Dermis microvascular lymphatic vessel endothelial cell (primary cell): ENCODE results near the gene ANKFY1. TPM values are rescaled to one million over a fixed set of nuclear protein-coding genes. Genes with fewer than 3 reads are reported as not detected.
"Not testable (repeated sequence)": the region's sequence is repeated elsewhere in the genome, so short reads cannot be mapped to it uniquely, and the experiment has no call there.

Source experiments
- DNase-seq, 2 donors: peaks; one replicate each; pipeline versions ENCODE4 v3.0.0 to v3.0.0-alpha.2; 2010; ENCODE audit warnings: low read depth in 2 of 2
- total RNA-seq: library from RNA; depleted of rRNA; stranded (reverse); fragments of >200 nt; gene quantifications from 2 replicates; pipeline ENCODE4 v1.2.1, GENCODE V29; 2014

The ANKFY1 gene
- total RNA-seq, 1 donor from 2014 or later, result 21.7 TPM

DNA sequence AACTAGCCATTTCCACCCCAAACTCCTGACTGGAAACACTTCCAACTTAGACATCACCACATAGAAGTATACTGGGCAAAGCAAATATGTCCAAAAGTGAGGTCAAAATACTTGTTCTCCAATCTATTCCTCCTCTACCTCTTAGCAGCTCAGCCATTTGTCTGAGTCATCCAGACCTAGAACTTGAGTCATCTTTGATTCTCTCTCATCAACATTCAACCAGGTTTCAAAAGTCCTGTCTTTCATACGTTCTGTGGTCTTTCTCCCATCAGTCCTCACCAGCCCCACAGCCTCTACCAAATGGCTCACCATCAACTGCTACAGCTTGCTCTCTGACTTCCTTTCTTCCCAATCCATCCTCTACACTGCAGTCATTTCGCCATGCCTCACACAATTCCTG is 6.8 kb downstream of the ANKFY1 start:
- no peak for DNase-seq

DNA sequence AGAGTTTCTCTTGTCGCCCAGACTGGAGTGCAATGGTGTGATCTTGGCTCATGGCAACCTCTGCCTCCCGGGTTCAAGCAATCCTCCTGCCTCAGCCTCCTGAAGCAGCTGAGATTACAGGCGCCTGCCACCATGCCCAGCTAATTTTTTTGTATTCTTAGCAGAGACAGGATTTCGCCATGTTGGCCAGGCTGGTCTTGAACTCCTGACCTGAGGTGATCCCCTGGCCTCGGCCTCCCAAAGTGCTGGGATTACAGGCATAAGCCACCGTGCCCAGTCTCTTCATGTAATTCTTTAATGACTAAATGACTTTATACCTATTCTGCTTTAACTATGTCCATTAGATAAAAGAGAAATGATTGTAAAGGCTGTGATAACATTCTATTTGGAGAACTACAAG is 8.5 kb downstream of the ANKFY1 start:
- not testable (repeated sequence) for DNase-seq

DNA sequence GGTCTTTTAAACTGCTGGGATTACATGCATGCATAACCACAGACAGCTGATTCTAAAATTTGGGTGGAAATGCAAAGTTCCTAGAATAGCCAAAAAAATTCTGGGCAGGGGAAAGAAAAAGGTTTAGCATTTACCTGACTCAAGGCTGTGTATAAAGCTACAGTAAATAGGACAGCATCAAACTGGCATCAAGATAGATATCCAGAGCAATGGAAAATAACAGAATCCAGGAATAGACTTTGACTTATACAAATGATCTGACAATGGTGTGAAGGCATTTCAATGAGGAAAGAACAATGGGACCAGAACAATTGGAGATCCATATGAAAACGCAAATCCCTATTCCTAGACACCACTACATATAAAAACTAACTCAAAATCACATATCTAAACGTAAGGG is 12.9 kb downstream of the ANKFY1 start:
- DNase-seq, result peak in 1 of 2 donors; percentile 38

DNA sequence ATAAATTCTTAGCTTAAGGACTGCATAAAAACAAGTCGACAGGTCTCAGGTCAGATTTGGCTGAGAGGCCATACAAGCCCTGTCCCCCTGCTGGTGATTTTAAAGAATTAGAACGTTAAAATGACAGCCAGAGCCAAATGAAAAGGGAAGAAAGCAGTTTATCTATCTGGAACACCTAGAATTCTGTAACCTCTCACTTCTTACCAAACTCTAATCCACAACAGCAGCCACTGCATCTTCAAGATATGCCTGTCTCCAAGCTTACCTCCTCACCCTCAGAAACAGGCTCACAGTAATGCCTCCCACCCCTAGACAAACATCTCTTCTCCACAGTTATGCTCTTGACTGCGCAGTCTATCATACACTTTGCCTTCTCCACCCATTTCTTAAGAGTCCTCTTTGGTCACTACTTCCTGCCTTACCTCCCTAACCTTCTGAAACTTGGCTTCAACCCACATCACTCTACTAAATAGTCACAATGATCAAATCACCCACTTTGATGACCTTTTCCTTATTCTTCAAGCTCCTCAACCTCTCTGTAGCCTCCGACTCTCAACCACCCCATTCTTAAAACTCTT is 14.2 kb downstream of the ANKFY1 start:
- peak; percentile 21 to 58 for DNase-seq

DNA sequence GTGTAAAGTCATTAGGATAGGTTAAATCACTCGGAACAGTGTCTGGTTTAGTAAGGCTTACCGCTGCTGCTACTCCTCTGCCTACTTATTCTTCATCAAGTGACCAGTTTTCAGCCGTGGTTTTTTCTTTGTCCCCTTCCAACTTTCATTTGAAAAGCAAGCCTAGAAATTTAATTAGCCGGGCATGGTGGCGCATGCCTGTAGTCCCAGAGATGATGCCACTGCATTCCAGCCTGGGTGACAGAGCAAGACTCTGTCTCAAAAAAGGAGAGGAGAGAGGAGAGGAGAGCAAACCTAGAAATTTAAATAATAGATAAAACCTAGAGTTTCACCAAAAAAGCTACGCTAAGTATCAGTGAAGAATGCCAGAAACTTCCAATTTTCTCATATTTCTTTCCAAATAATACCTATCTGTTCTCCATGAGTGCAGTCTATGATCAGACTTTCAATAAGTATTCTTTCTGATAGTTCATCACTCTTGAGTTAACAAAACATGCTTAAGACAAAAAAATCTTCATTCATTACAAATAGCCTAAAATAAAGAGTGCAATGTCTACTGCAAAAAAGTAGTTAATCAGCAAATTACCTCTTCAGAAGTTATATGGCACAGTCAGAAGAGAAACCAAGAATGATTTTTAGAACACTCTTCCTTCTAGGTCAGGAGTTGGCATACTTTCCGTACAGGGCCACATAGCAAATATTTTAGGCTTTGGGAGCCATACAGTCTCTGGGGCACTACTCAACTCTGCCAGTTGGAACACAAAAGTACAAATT is 15.1 kb downstream of the ANKFY1 start:
- DNase-seq, result no peak

DNA sequence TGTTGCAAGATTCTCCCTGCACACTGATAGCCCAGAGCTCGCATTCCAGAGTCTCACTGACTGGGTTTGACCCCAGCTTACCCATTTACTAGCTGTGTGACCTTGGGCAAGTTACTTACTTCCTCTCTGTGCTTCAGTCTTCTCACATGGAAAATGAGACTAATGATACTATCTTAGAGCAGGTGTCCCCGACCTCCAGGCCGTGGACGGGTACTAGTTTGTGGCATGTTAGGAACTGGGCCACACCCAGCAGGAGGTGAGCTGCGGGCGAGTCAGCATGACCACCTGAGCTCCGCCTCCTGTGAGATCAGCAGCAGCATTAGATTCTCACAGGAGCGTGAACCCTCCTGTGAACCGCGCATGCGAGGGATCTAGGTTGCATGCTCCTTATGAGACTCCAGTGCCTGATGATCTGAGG is 15.8 kb downstream of the ANKFY1 start:
- no peak for DNase-seq

DNA sequence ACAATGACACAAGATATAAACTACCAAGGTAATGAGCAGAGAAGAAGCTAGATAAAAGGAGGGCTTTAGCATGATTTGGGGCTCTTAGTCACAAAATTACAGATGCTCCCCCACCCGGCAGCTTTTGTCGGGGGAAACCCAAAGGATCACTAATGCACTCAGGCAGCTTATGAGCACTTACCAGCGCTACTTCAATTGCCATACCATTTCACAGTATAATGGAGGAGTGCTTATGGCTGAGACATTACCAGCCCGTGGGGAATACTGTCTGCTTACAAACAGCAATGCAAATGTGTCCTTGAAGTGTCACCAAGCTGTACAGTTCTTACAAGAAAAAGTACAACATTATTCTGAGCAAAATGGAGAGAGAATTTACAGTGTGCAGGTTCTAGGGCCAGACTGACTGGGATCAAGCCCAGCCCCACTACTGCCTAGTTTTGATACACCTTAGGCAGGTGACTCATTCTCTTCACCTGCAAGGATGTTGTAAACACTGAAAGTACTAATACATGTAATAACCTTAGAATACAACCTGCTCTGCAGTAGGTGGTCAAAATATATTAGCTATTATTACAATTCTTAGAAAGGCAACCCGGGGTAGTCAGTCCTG is 16.3 kb downstream of the ANKFY1 start:
- DNase-seq, result no peak

DNA sequence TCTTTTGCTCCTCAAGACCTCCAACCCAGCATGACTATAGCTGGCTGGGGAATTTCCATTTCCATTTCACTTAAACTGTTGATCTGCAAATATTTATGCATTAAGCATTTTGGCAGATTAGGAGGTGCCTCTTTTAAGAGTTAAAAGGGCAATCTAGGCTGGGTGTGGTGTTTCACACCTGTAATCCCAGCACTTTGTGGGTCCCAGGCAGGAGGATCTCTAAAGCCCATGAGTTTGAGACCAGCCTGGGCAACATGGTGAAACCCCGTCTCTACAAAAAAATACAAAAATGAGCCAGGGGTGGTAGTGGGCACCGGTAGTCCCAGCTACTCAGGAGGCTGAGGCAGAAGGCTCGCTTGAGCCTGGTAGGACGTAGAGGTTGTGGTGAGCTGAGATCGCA is 17.1 kb downstream of the ANKFY1 start:
- no peak for DNase-seq

DNA sequence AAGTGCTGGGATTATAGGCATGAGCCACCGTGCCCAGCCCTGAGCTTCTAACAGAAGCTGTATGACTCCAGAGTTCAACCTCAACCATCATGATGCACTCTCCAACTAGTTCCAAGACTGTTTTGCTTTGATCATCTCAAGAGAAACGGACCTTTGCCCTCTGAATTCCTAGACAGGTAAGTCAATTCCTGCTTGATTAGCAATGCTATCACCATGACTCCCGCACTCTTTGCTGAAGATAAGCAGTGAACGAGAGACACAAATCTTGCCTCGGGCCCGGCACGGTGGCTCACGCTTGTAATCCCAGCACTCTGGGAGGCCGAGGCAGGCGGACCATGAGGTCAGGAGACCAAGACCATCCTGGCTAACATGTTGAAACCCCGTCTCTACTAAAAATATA is 22.2 kb downstream of the ANKFY1 start:
- no peak for DNase-seq

DNA sequence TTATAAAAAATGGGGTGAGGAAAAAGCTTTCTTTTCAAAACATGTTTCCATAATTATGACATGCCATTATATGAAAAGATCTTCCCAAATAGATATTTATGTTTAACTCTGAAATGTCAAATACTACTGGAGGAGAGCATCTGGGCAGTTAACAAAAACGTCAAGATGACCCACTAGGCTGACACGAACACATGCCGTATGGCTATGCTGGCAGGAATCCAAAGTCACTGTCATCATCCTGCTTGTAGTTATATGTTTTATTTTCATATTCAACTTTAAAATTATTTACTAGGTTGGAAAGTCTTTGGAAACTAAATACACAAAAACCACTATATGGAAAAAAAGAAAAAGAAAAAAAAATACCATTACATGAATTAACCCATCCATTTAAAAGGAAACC is 27.3 kb downstream of the ANKFY1 start:
- peak in 1 of 2 donors; percentile 31 for DNase-seq

DNA sequence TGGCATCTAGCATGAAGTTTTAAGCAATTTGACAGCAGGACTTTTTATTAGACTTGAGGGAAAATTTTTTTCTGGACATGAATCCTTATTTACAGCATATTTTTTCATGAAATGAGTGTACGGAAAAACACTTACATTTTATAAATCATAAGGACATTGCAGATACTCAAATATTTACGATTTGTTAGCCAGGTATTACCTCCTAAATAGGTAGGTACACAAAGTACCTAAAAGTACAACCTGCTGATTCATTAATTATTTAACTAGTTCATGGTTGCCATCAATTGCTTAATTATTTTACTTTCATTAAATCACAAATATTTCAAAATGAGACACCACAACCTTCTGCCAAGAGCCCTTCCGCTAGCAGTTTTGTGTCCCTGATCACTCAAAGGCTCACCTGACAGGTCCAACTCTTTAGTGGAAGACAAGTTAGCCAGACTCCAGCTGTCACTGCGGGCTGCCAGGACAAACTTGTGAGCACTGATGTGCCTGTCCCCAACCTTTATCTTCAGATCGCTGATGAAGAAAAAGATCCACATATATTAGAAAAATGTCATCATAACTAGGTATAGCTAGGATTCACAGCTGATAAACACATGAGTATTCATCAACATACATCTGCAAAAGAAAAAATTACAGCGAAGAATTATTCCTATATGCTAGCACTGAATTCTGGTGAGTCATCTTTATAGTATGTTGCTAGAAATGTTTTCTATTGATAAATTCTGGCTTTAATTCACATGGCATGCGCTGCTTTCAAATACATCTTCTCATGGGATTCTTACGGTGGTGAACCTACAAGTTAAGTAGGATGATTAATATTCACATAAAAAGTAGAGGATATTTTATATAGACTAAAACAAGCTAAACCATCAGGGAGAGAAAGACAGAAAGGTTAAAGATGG is 28.2 kb downstream of the ANKFY1 start:
- DNase-seq, result no peak

DNA sequence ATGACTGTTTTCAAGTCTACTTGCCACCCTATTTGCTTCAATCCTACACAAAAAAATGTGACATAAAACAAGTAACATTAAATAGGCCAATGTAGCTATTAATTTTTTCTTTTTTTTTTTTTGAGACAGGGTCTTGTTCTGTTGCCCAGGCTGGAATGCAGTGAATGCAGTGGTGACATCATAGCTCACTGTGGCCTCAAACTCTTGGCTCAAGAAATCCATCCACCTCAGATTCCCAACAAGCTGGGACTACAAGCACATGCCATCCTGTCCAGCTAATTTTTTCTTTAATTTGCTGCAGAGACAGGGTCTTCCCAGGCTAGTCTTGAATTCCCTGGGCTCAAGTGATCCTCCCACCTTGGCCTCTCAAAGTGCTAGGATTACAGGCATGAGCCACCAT is 29.4 kb downstream of the ANKFY1 start:
- no peak for DNase-seq

DNA sequence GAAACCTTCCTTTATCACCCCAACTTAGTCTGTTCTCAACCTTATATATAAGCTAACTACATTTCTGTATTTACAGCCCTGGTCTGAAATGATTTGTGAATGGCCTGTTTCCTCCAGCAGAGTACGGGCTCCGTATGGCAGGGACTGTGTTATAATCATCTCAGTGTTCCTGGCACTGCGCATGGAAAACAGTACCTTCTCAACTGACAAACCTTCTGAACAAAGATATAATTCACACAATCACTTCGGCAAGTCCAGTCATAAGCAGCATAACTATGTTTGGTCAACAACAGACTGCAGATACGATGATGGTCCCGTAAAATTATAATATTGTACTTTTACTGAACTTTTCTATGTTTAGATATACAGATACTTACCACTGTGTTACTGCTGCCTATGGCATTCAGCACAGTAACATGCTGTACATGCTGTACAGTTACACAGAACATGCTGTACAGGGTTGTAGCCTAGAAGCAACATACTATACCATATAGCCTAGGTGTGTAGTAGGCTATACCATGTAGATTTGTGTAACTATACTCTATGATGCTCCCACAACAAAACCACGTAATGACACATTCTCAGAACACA is 30.0 kb downstream of the ANKFY1 start:
- DNase-seq, result no peak

DNA sequence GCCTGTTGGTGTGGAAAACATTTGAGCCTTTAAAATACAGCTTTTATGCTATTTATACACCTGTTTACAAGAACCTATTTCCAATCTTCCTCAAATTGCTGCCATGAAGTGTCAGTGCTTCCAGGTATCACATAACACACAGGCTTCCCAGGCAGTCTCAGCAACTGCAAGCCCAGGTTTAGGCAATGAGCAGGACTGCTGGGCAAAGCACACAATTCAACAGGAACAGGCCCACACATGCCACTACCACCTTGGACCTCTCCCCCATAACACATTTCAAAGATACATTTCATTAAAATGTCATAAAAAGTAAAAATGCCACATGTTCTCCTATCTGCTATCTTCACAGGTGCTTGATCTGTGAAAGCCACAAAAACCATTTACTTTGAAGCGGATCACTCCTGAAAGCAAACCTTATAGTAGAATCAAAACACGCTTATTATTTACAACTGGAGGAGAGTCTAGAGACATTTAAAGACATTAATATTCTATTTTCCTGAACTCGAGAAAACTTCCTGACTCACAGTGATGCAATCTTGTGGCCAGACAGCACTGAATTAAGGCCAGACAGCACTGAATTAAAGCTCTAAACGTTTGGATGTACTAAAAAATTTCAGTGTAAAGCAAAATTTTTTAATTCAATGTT is 31.5 kb downstream of the ANKFY1 start:
- DNase-seq, result no peak

DNA sequence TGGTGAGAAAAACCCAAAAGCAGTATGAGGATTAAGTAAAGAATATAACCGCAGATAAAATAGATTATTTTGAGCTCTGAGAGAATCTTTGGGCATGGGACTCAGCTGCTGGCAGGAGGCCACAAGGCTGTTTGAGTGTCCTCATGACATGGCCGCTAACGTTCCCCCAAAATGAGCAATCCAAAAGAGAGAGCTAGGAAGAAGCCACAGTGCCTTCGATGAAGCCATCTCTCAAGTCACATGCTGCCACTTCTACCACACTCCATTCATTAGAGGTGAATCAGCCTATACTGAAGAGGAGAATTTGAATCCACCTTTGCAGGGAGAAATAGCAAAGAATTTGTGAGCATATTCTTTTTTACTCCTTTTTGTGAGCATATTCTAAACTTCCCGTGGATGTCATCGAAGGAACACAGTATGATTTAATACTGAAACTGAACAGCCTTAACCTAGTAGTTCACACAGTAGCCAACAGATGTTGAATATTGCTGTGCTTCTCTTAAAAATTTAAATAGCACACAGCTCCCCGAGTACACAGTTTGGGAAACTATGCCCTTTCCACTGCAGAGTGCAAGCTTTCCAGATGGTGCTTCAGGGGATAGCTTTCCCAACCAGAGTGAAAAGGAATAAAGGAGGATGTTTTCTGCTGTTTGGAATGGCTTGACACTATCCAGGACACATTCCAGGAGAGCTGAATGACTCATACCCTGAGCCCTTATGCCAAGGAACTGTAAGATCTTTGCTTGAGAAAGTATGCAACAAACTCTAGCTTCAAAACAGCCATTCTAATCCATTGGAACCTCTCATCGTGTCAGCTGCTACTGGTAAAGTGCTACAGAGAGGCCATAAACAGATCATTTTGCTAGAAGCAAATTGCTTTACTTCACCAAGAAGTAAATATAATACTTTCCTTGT is 33.9 kb downstream of the ANKFY1 start:
- peak in 1 of 2 donors; percentile 86 for DNase-seq

DNA sequence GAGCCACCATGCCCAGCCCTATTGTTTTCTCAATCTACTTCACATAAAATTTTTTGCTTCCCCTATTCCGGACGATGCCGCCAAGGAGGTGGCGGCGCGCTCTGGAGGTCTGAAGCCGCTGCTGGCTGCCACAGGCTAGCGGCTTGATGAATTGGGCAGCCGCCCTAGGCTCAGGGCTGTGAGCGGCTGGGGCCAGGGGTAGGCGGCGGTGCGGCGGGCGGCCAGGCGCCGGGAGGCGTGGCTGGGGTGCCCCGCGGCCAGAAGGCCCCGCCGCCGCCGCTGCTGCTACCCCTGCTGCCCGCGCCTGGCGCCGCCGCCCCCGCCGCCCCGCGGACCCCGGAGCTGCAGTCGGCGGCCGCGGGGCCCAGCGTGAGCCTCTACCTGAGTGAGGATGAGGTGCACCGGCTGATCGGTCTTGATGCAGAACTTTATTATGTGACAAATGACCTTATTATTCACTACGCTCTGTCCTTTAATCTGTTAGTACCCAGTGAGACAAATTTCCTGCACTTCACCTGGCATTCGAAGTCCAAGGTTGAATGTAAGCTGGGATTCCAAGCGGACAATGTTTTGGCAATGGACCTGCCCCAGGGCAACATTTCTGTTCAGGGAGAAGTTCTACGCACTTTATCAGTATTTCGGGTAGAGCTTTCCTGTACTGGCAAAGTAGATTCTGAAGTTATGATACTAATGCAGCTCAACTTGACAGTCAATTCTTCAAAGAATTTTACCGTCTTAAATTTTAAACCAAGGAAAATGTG is 41.7 kb downstream of the ANKFY1 start:
- DNase-seq, result no peak

DNA sequence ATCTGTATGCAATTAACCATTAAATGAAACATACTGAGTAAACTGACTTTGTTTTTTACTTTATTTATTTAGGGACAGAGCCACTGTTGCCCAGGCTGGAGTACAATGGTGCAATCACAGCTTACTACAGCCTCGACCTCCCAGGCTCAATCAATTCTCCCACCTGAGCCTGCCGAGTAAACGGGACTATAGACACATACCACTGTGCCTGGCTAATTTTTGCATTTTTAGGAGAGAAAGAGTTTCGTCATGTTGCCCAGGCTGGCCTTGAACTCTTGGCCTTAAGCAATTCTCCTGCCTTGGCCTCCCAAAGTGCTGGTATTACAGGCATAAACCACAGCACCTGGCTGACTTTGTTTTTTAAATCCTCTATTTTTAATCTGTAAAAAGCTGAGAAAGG is 42.6 kb downstream of the ANKFY1 start:
- DNase-seq, result no peak

DNA sequence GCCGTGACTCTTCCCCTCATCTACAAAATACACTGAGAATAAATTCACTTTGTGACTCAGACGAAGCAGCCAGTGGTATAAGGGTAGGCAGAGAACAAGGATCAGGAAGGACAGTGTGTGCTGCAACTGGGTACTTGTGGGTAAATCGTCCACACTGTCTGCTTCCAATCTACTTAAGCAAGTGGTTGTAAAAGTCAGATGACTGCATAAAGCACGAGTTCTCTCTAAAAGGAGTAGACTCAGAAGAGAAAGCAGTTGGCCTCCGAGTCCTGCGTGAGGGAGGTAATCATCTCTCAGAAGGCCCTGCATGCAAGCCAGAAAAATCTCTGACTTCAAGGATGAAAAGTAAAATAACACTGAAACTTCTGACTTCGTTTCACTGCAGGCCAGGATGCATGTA is 43.1 kb downstream of the ANKFY1 start:
- DNase-seq, result no peak

DNA sequence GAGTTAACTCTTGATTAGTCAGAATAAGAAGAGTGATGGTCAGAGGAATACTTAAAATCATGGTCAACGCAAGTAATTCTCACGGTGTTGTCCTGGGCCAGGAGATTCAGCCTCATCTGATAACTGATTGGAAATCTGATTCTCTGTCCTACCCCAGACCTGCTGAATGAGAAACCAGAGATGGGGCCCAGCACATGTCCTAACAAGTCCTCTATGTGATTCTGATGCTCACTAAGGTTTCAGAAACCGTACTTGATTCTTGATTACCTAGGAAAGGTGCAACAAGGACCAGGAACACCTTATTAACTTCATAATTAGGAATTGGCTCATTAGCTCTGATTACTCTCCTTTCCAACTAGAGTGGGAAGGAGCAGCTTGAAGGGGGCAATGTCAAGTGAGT is 44.5 kb downstream of the ANKFY1 start:
- DNase-seq, result no peak
